T-helper 1 cell treated with Interleukin-12 subunit alpha and Interleukin-12 subunit beta and Interleukin-4 antibody, amounts not matched to agents 30 ng/mL and 1 ng/mL, for 36 hours (primary cell): ENCODE results near the gene ADAMTS14. TPM values are rescaled to one million over a fixed set of nuclear protein-coding genes. Genes with fewer than 3 reads are reported as not detected.

ENCODE experiments used
- intact Hi-C: fragments of 100-400 bp; cut with micrococcal nuclease; formaldehyde crosslinking; loops from one replicate; pipeline ENCODE4 v1.15.1; 2024
- total RNA-seq: library from RNA; stranded (reverse); gene quantifications from 2 replicates; pipeline ENCODE4 v1.2.3, GENCODE V29; 2022

ADAMTS14 gene
- total RNA-seq, 1 donor from 2014 or later: 0.15 TPM

GRCh38 chr10:70674560-70675495 lies 2.5 kb downstream of the ADAMTS14 start:
- intact Hi-C loops: no loop called here

- intact Hi-C loops: no loop called here
Observed at GRCh38 chr10:70675496-70676161, 3.3 kb downstream of the ADAMTS14 start.

- intact Hi-C loops: no loop called here
Observed at GRCh38 chr10:70676511-70676910, 4.2 kb downstream of the ADAMTS14 start.

GRCh38 chr10:70677016-70677415 lies 4.7 kb downstream of the ADAMTS14 start:
- intact Hi-C loops: no loop called here

- intact Hi-C loops: no loop called here
Observed at GRCh38 chr10:70677620-70678249, 5.4 kb downstream of the ADAMTS14 start.

- intact Hi-C loops: no loop called here
Observed at GRCh38 chr10:70678250-70678635, 5.9 kb downstream of the ADAMTS14 start.

GRCh38 chr10:70678757-70679489 lies 6.6 kb downstream of the ADAMTS14 start:
- intact Hi-C loops: no loop called here

GRCh38 chr10:70679498-70679897 lies 7.2 kb downstream of the ADAMTS14 start:
- intact Hi-C loops: no loop called here

- intact Hi-C loops: no loop called here
Observed at GRCh38 chr10:70680899-70681730, 8.8 kb downstream of the ADAMTS14 start.

- intact Hi-C loops: no loop called here
Observed at GRCh38 chr10:70681731-70682005, 9.4 kb downstream of the ADAMTS14 start.

GRCh38 chr10:70682920-70683600 lies 10.8 kb downstream of the ADAMTS14 start:
- intact Hi-C loops: no loop called here

- intact Hi-C loops: no loop called here
Observed at GRCh38 chr10:70683601-70683934, 11.3 kb downstream of the ADAMTS14 start.

- intact Hi-C loops: no loop called here
Observed at GRCh38 chr10:70683940-70684339, 11.6 kb downstream of the ADAMTS14 start.

GRCh38 chr10:70684374-70684773 lies 12.1 kb downstream of the ADAMTS14 start:
- intact Hi-C loops: no loop called here

GRCh38 chr10:70684839-70685454 lies 12.6 kb downstream of the ADAMTS14 start:
- intact Hi-C loops: no loop called here

GRCh38 chr10:70685455-70685911 lies 13.2 kb downstream of the ADAMTS14 start:
- intact Hi-C loops: no loop called here

GRCh38 chr10:70688828-70689227 lies 16.5 kb downstream of the ADAMTS14 start:
- intact Hi-C loops: no loop called here

GRCh38 chr10:70689661-70690060 lies 17.4 kb downstream of the ADAMTS14 start:
- intact Hi-C loops: no loop called here

GRCh38 chr10:70690589-70690988 lies 18.3 kb downstream of the ADAMTS14 start:
- intact Hi-C loops: no loop called here

GRCh38 chr10:70691611-70692010 lies 19.3 kb downstream of the ADAMTS14 start:
- intact Hi-C loops: no loop called here
